SK-N-MC (cell line): ENCODE measurements around the gene TOP3A.

Experiments used
- EZH2 ChIP-seq: fragments of 200-600 bp; sonication (generic); IDR thresholded peaks from one replicate; pipeline ENCODE4 v1.6.1; 2017; ENCODE audit warnings: antibody characterized with exemption
- FOXP2 ChIP-seq: optimal IDR thresholded peaks from 2 replicates; pipeline ENCODE3; 2011; ENCODE audit warnings: mild to moderate bottlenecking, moderate library complexity; ENCODE audit not compliant: insufficient read depth; ENCODE audit errors: extremely low read length, control extremely low read depth
- POLR2AphosphoS5 ChIP-seq: IDR thresholded peaks from 2 replicates; pipeline ENCODE4 v1.6.1; 2012; ENCODE audit warnings: mild to moderate bottlenecking, low read depth, low read length, borderline replicate concordance

DNA sequence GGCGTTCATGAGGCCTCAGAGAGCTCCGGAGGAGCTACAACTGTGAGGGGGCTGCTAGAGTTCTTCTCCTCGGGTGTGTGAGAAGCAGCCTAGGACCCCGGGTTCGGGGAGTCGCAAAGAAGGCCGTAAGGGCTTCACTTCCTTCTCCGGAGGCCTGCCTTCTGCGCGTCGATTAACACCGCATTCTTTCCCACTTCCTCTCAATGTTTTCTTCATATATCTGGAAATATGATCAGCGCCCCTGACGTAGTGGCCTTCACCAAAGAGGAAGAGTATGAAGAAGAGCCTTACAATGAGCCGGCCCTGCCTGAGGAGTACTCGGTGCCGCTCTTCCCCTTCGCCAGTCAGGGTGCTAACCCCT, 748 bp upstream of the TOP3A start:
- no peak for TF ChIP-seq EZH2
- no peak for TF ChIP-seq POLR2AphosphoS5
- TF ChIP-seq FOXP2: no peak
